Putamen (tissue), 1 donor: ENCODE measurements around the gene COL4A1.

Experiments
- DNase-seq: peaks from one replicate; pipeline ENCODE4 v3.0.0-alpha.2; 2016; ENCODE audit warnings: low spot score

COL4A1 gene

DNA sequence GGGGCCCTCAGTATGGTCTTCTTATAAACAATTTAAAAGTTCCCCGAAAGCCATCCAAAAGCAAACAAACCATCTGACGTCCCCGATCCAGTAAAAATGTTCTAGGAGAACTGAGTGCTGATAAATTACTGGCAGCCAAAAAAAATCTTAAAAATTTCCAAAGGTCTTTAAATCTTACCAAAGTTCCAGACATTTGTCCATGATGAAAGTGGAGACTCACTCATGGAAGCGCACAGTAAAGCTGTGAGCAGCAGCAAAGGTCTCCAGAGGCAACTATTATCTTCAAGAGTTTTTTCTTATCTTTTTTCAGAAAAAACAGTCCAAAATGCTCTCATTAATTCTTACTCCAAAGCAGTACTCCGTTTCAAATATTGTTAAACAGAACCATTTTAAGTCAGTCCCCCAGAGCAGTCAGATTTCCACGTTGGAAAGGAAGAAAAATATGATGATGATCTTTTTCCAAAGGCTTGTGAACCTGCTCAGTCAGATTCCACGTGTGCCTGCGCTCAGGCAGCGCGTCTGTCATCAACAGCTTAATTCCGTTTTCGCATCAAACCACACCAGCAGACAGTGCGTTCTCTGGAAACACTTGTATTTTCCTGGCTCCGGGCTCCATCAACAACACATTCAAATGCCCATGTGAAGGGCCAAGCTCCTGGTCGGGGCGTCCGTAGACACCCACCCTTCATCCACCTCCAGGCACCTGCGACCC is 85.4 kb downstream of the COL4A1 start:
- peak; percentile 38 for DNase-seq

DNA sequence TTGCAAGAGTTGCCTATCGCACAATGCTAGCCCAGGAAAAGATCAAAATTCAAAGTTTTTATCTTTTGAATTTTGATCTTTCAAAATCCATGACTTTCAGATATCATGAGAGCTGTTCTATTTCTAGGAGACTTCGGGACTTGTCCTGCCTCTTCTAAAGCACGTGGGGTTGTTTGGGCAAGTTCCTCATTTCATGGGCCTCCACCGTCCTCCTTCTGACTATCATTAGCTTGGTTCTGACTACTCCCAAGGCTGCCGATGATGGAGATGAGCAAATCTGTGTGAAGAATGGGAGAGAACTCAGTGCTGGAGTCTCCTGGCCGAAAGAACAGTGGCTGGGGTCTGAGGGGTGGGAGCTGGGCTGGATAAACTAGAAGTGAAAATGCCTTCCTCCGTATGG is 86.5 kb downstream of the COL4A1 start:
- no peak for DNase-seq

GRCh38 chr13:110218581-110219201 is 88.3 kb downstream of the COL4A1 start:
- no peak for DNase-seq

- DNase-seq: no peak
Observed at GRCh38 chr13:110217811-110218210, 89.1 kb downstream of the COL4A1 start.

DNA sequence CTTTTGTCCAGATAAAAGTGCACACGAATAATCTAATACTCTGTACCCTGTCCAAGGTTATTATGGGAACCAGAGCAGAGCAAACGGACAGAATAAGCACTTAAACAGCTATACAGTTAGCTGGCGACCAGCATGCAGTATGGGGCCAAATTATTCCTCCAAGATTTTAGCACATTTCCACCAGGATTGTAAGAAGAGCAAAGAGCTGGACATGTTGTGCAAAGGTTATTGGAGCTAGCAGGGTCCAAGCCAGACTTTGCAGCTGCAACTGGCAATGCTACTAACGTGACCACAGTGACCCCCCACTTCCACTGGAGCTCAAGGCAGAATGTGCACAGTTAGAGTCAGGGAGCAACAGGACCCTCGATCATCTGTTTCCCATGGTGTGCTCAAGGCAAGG is 89.9 kb downstream of the COL4A1 start:
- DNase-seq: no peak

DNA sequence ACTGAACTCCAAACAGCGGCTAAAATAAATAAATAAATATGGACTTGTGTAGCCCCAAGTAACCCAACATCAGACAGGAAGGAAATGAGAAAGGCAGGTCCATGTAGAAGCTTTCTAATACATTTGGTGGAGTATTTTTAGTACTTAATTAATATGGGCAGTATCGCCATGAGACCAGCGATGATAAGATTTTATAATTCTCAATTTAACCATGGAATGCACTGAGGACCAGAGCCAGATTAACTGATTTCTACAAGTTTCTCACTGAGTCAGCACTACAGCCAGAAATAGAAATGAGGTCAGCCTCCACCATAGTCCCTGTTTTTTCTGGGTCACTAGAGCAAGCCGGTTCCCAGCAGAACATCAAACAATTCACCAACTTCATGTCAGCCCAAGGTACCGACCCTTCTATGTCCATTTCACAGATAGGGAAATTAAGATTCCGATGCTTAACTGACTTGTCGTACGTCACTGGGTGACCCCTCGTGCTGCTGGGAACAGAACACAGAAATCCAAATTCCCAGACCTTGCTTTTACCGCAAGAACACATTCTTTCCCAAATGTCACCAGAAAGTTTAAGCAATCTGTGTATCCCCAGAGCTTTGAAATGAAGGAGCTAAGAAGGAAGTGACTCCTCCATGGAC is 90.4 kb downstream of the COL4A1 start:
- no peak for DNase-seq

DNA sequence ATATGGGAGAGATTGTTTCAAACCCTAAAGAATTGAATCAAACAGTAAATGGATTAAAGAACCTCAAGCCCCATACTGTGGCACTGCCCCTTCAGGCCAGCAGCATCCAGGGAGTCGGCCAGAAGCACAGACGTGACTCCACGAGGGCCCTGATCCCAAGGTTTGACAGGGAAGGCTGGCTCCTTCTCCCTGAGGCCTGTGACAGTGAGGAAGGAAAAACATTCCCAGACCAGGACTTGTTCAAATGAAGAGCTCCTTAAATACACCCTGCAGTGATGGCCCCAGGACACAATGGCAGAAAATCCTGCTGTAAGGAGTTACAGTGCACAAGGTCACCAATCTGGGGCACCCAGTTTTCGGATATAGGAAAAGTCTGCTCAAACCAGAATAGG is 91.0 kb downstream of the COL4A1 start:
- no peak for DNase-seq

- DNase-seq: no peak
Observed at GRCh38 chr13:110215606-110216005, 91.4 kb downstream of the COL4A1 start.

- DNase-seq: no peak
Observed at GRCh38 chr13:110214637-110215036, 92.3 kb downstream of the COL4A1 start.

DNA sequence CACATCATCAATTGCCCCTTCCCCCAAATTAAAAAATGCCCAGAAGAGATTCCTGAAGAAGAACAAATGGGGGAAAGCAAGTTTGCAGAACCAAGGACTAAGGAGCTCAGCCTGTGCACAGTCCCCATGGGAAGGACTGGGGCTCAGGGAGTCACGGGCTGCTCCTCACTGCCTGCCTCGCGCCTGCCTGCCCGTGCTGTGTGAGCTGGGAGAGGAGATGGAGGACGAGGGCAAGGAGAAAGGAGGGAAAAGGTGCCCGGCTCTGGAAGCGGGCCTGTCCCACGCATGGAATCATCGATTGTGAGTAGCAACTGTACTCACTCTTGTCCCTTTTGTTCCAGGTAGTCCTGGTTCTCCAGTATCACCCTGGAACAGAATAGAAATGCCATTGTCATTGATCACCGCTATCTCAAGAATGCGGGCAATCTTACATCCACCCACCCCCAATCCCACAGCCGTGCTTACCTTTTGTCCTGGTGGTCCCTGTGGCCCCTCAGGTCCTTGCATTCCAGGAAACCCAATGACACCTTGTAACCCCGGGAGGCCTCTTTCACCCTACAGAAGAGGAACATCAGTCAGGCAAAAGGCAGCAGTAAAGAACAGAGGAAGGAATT is 93.4 kb downstream of the COL4A1 start:
- DNase-seq: no peak

GRCh38 chr13:110212529-110212928 is 94.4 kb downstream of the COL4A1 start:
- DNase-seq: no peak

GRCh38 chr13:110211735-110212134 is 95.2 kb downstream of the COL4A1 start:
- DNase-seq: no peak

DNA sequence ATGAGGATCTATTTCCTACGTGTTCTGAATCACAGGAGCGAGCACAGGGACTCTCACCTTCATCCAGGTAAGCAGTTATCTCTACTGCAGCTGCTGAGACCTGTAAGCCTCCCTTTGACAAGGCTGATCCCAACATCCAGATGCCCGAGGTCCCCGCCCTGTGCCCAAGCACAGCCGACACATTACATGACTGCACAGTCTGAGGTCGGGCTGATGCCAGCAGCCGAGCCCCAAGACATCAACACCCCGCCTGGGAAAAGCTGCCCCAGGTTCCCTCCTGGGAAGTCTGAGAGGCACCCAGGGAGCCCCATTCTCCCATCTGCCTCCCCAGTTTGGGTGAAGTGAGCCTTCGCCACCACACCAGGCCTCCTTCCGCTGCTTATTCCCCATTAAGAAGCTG is 95.9 kb downstream of the COL4A1 start:
- no peak for DNase-seq

GRCh38 chr13:110210604-110210985 is 96.4 kb downstream of the COL4A1 start:
- DNase-seq: no peak

DNA sequence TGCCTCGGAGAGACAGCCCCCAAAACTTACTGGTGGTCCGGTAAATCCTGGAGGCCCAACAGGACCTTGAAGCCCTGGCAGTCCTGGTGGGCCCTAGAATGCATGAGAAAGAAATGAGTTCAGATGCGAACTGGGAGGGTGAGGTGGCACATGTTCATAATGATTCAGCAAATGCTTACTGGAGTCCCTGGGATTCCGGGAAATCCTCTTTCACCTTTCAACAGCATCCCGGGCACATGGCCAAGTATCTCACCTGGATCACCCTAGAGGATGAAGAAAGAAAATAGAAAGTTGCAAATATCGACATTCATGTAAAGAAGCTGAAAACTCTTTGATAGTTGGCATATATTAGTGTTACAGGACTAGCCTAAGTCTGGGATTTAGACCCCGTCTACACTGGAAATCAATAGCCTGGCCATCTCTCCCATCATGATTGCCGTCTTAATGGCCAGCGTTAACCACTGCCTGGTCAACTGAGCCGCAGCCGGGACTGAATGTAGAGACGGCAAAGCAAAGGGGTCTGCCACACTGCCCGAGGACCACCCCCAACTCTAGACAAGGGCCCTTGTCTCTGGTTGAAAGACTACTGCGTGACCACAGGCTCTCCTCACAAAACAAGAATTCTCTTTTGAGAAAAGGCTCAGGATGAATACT is 96.9 kb downstream of the COL4A1 start:
- DNase-seq: no peak

DNA sequence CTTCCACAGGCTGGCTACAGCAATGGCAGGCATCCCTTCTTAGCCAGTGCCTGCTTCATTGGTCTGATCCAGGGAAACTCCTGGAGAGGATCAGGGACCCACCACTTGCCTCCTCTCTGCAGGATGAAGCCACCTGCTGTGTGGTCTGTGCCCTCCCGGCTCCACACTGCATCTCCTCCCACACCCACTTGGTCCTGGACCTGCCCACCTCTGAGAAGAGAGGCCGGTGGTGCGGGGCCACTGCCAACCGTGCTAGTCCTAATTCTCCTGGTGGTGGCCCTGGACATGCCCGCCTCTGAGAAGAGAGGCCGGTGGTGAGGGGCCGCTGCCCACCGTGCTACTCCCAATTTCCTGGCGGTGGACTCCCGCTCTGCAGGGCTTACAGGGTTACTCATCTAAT is 98.8 kb downstream of the COL4A1 start:
- no peak for DNase-seq

- no peak for DNase-seq
Observed at GRCh38 chr13:110206996-110207395, 100.0 kb downstream of the COL4A1 start.

- no peak for DNase-seq
Observed at GRCh38 chr13:110206185-110206584, 100.8 kb downstream of the COL4A1 start.

DNA sequence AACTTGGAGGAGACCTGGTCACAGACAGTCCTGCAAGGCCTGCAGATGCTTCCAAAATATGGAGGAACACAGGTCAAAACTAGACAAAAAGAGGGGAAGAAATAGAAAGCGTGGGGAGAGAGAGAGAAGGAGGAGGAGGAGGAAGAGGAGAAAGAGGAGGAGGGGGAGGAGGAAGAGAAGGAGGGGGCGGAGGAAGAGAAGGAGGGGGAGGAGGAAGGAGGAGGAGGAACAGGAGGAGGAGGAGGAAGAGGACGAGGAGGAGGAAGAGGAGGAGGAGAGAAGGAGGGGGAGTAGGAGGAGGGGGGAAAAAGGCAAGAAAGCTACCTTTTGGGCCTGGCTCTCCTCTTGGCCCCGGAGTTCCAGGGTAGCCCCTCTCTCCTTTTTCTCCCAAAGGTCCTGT is 105.8 kb downstream of the COL4A1 start:
- DNase-seq: no peak

DNA sequence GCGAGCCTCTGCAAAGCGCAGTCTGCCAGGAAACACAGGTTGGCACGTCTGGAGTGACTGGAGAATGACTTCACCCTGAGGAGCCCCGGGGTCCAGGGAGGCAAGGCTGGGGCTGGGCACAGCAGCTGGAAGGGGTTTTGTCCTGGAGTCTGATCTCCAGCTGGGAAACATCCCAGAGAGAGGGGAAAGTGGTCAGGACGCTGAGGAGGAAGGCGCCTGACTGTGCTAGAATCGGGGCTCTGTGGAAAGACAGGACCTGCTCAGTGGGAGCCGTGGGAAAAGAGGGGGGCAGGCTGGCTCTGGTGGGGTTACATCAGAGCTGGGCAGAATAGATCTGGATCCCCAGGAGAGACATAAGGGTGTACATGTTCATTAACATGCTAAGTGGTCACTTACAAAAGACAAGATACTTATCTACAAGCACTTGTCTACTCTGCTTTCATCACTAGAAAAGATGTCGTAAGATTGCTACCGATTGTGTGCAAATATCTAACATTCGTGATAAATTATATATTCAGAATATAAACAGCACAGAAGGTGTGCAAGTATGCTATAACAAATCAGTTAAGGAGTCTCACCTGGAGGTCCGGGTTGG is 106.6 kb downstream of the COL4A1 start:
- DNase-seq: no peak

DNA sequence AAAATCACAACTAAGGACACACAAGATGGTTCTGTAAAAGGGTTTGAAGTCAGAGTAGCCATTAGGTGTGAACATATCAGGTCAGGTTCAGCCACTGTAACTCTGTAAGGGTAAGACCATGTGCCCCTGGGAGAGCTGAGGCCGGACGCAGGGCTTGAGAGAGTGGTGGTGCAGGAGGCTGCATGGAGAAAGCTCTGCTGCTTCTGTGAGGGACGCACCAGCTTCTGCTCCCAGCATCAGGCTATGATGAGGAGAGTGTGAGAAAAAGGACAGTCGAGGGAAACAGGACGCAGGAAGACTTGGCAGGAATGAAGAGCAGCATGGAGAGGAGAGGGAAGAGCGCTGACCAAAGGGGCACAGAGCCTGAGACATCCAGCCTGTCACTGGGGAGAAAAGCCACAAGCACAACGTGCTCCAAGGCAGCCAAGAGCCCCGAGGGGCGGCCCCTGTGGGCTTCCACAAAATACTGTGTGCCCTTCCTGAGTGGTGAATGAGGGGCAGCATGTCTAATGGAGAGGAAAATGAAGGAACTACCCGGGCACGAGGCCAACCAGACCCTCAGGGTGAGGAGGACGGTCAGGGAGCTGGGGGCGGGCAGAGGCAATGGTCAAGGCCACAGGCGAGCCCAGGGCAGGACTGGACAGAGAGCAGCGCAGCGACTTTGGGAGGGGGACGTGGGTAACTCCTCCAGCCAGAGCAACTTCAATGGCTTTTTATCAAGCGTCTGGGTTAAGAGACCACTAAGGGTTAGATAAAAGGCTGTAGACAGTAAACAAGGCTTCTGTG is 107.7 kb downstream of the COL4A1 start:
- DNase-seq: no peak
